Liver (tissue), 9 donors: ENCODE results near the gene NMNAT1. TPM values are rescaled to one million over a fixed set of nuclear protein-coding genes. Genes with fewer than 3 reads are reported as not detected.
"Not testable (repeated sequence)": the region's sequence is repeated elsewhere in the genome, so short reads cannot be mapped to it uniquely, and the experiment has no call there.

Experiments
- DNase-seq: peaks from one replicate; pipeline ENCODE4 v3.0.0-alpha.2; 2017; ENCODE audit warnings: low spot score
- H3K27ac ChIP-seq, 2 donors: one replicate each; pipeline ENCODE4 v1.7.0; 2013; ENCODE audit warnings: inconsistent platforms in 2 of 2, low read length in 2 of 2, control low read depth in 1 of 2, low read depth in 1 of 2, mild to moderate bottlenecking in 1 of 2
- H3K27me3 ChIP-seq, 4 donors: one replicate each; pipeline versions ENCODE4 v1.6.1 to v1.7.0; 2013; ENCODE audit warnings: low read length in 3 of 4, inconsistent platforms in 1 of 4, mild to moderate bottlenecking in 1 of 4, moderate library complexity in 1 of 4; ENCODE audit not compliant: control insufficient read depth in 4 of 4, insufficient read depth in 4 of 4
- H3K36me3 ChIP-seq, 4 donors: one replicate each; pipeline versions ENCODE4 v1.6.1 to v1.7.0; 2013; ENCODE audit warnings: low read length in 3 of 4, mild to moderate bottlenecking in 3 of 4, low read depth in 1 of 4, moderate library complexity in 1 of 4; ENCODE audit not compliant: control insufficient read depth in 4 of 4, insufficient read depth in 3 of 4
- H3K4me1 ChIP-seq, 4 donors: one replicate each; pipeline versions ENCODE4 v1.6.1 to v1.7.0; 2013; ENCODE audit warnings: low read length in 3 of 4, mild to moderate bottlenecking in 3 of 4, moderate library complexity in 1 of 4; ENCODE audit not compliant: control insufficient read depth in 4 of 4, insufficient read depth in 4 of 4
- H3K4me3 ChIP-seq, 3 donors: one replicate each; pipeline versions ENCODE4 v1.6.1 to v1.7.0; 2013; ENCODE audit warnings: low read length in 3 of 3, control low read depth in 1 of 3, low read depth in 1 of 3, mild to moderate bottlenecking in 1 of 3
- H3K9ac ChIP-seq, 2 donors: one replicate each; pipeline ENCODE4 v1.7.0; 2013; ENCODE audit warnings: low read length in 2 of 2, mild to moderate bottlenecking in 2 of 2, moderate library complexity in 2 of 2, control low read depth in 1 of 2, low read depth in 1 of 2
- H3K9me3 ChIP-seq, 4 donors: one replicate each; pipeline versions ENCODE4 v1.6.1 to v1.7.0; 2013; ENCODE audit warnings: low read length in 3 of 4; ENCODE audit not compliant: control insufficient read depth in 4 of 4
- ATF3 ChIP-seq: IDR thresholded peaks from 2 replicates; pipeline ENCODE4 v1.6.1; 2016; ENCODE audit warnings: antibody characterized with exemption
- EGR1 ChIP-seq, 2 donors: IDR thresholded peaks; 2 replicates each; pipeline ENCODE4 v1.6.1; 2016 to 2018; ENCODE audit warnings: antibody characterized with exemption in 2 of 2, low read depth in 2 of 2
- FOXA1 ChIP-seq: IDR thresholded peaks from 2 replicates; pipeline ENCODE4 v1.6.1; 2016; ENCODE audit warnings: antibody characterized with exemption
- FOXA2 ChIP-seq: IDR thresholded peaks from 2 replicates; pipeline ENCODE4 v1.6.1; 2016; ENCODE audit warnings: antibody characterized with exemption
- GABPA ChIP-seq, 2 donors: IDR thresholded peaks in 1 of 2; conservative IDR thresholded peaks in 1 of 2; 2 replicates each; pipeline ENCODE4 v1.6.1; 2016; ENCODE audit warnings: antibody characterized with exemption in 2 of 2, mild to moderate bottlenecking in 1 of 2, moderate library complexity in 1 of 2
- HNF4G ChIP-seq: IDR thresholded peaks from 2 replicates; pipeline ENCODE4 v1.6.1; 2016; ENCODE audit warnings: antibody characterized with exemption
- JUND ChIP-seq, 2 donors: IDR thresholded peaks; 2 replicates each; pipeline ENCODE4 v1.6.1; 2016; ENCODE audit warnings: antibody characterized with exemption in 2 of 2
- MAX ChIP-seq: IDR thresholded peaks from 2 replicates; pipeline ENCODE4 v1.6.1; 2016; ENCODE audit warnings: antibody characterized with exemption
- NR2F2 ChIP-seq: IDR thresholded peaks from 2 replicates; pipeline ENCODE4 v1.6.1; 2016; ENCODE audit warnings: antibody characterized with exemption
- RAD21 ChIP-seq, 2 donors: IDR thresholded peaks; 2 replicates each; pipeline ENCODE4 v1.6.1; 2016; ENCODE audit warnings: antibody characterized with exemption in 2 of 2, mild to moderate bottlenecking in 2 of 2
- REST ChIP-seq: IDR thresholded peaks from 2 replicates; pipeline ENCODE4 v1.6.1; 2016; ENCODE audit warnings: antibody characterized with exemption, mild to moderate bottlenecking
- RXRA ChIP-seq, 2 donors: IDR thresholded peaks; 2 replicates each; pipeline ENCODE4 v1.6.1; 2017 to 2018; ENCODE audit warnings: antibody characterized with exemption in 2 of 2, mild to moderate bottlenecking in 1 of 2
- TAF1 ChIP-seq: conservative IDR thresholded peaks from 2 replicates; pipeline ENCODE4 v1.6.1; 2016; ENCODE audit warnings: antibody characterized with exemption, mild to moderate bottlenecking
- YY1 ChIP-seq: IDR thresholded peaks from 2 replicates; pipeline ENCODE4 v1.6.1; 2016; ENCODE audit warnings: antibody characterized with exemption, mild to moderate bottlenecking
- ZBTB33 ChIP-seq: IDR thresholded peaks from 2 replicates; pipeline ENCODE4 v1.6.1; 2016; ENCODE audit warnings: antibody characterized with exemption
- WGBS: extraction: QIAGEN DNeasy Blood & Tissue Kit; methylation state at CpG from one replicate; pipeline ENCODE4 v1.1.7; 2013; 5-methylcytosine and 5-hydroxymethylcytosine counted together
- polyA plus RNA-seq, 2 donors: library from polyadenylated mRNA; stranded (reverse) in 1 of 2; unstranded in 1 of 2; fragments of 200-250 nt in 1 of 2; fragments of >200 nt in 1 of 2; fragmentation: Nextera tagmentation in 1 of 2; extraction: Ambion mirVana in 1 of 2; gene quantifications; one replicate each; pipeline versions ENCODE4 v1.2.1 to v1.2.3, GENCODE V29; 2013 to 2015
- total RNA-seq, 2 donors: library from RNA; depleted of rRNA; stranded (reverse); fragments of >200 nt; gene quantifications; one replicate each; pipeline ENCODE4 v1.2.3, GENCODE V29; 2014
- donor health status: healthy.
- donor health status: healthy.
- donor health status: healthy.
- donor health status: healthy.
- donor health status: healthy.

NMNAT1 gene
- total and polyA plus RNA-seq, 4 donors: 5.2 to 7.4 (median 5.6) TPM

- TF ChIP-seq MAX: no peak
- TF ChIP-seq YY1: no peak
- TF ChIP-seq REST: no peak
- TF ChIP-seq RXRA (IDR thresholded peaks at IDR 0.05): no peak
- TF ChIP-seq RAD21 (IDR thresholded peaks at IDR 0.05): no peak
- no peak for TF ChIP-seq JUND (IDR thresholded peaks at IDR 0.05)
- no peak for TF ChIP-seq EGR1 (IDR thresholded peaks at IDR 0.05; ENCODE audit: low read depth in 2 of 2)
- TF ChIP-seq TAF1: no peak
- TF ChIP-seq HNF4G: no peak
- no peak for TF ChIP-seq ZBTB33
- TF ChIP-seq FOXA1: no peak
- TF ChIP-seq NR2F2: no peak
- no peak for TF ChIP-seq FOXA2
- TF ChIP-seq GABPA (IDR thresholded peaks at IDR 0.05 in 1 of 2, conservative IDR thresholded peaks at IDR 0.05 in 1 of 2): no peak
- no peak for TF ChIP-seq ATF3
- Histone ChIP-seq H3K36me3 (no peaks in the 10 kb centered on the region), H3K9ac (no peak overlapping the region), H3K4me1 (peaks cover 0 to under 1% (median under 1%) of the 10 kb centered on the region in 4 donors), H3K27me3 (no peaks in the 10 kb centered on the region), H3K4me3 (no peak overlapping the region), H3K27ac (no peak overlapping the region), H3K9me3 (no peaks in the 10 kb centered on the region)
- no peak for DNase-seq
These were observed 83.8 kb downstream of the NMNAT1 start for GRCh38 chr1:10027027-10027426.

- H3K27me3 ChIP-seq, H3K9me3 ChIP-seq, H3K36me3 ChIP-seq, H3K4me3 ChIP-seq, H3K9ac ChIP-seq, H3K27ac ChIP-seq, DNase-seq: not testable (repeated sequence)
- peaks cover 0 to 13% (median 9%) of the 10 kb centered on the region in 4 donors for H3K4me1 ChIP-seq
- WGBS: 86% methylated on average over 24 of the region's 24 CpGs
These were observed 85.8 kb downstream of the NMNAT1 start for GRCh38 chr1:10028956-10029500.
